Measurements from ENCODE around the gene SLC2A13.

DNA sequence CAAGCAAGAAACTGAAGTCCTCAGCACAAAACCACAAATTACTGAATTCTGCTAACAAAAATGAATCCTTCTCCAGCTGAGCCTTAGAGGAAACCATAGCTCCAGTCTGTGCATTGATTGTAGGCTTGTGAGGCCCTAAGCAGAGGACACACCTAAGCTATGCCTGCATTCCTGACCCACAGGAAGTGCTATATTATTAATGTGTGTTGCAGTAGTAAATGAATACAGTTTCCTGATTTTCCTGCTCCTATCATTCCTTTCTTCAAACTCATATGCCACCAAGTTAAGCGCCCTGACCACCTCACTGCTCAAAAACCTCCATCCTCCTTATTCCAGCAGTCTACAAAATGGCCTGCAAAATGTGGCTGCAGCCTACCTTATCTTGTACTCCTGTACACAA, 334.4 kb downstream of the SLC2A13 start:
- TF ChIP-seq, protein P1, sequence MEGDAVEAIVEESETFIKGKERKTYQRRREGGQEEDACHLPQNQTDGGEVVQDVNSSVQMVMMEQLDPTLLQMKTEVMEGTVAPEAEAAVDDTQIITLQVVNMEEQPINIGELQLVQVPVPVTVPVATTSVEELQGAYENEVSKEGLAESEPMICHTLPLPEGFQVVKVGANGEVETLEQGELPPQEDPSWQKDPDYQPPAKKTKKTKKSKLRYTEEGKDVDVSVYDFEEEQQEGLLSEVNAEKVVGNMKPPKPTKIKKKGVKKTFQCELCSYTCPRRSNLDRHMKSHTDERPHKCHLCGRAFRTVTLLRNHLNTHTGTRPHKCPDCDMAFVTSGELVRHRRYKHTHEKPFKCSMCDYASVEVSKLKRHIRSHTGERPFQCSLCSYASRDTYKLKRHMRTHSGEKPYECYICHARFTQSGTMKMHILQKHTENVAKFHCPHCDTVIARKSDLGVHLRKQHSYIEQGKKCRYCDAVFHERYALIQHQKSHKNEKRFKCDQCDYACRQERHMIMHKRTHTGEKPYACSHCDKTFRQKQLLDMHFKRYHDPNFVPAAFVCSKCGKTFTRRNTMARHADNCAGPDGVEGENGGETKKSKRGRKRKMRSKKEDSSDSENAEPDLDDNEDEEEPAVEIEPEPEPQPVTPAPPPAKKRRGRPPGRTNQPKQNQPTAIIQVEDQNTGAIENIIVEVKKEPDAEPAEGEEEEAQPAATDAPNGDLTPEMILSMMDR (IDR thresholded peaks at IDR 0.05; ENCODE audit: extremely low read depth in 1 of 2, insufficient read depth in 1 of 2, low read depth in 1 of 2, low read length in 2 of 2): no peak
- no peak for TF ChIP-seq POLR2AphosphoS5 (IDR thresholded peaks at IDR 0.05; ENCODE audit: insufficient read depth, low read depth, low read length)
